Mucosa of rectum (tissue), 2 donors: ENCODE data around the gene PZP.

Experiments
- H3K27ac ChIP-seq, 2 donors: one replicate each; pipeline ENCODE4 v1.7.0; 2013; ENCODE audit warnings: inconsistent platforms in 2 of 2, low read depth in 2 of 2, low read length in 2 of 2
- H3K27me3 ChIP-seq, 2 donors: one replicate each; pipeline ENCODE4 v1.7.0; 2013; ENCODE audit warnings: low read length in 2 of 2; ENCODE audit not compliant: control insufficient read depth in 2 of 2, insufficient read depth in 2 of 2
- H3K36me3 ChIP-seq, 2 donors: one replicate each; pipeline ENCODE4 v1.7.0; 2013; ENCODE audit warnings: low read length in 2 of 2; ENCODE audit not compliant: control insufficient read depth in 2 of 2, insufficient read depth in 2 of 2
- H3K4me1 ChIP-seq, 2 donors: one replicate each; pipeline ENCODE4 v1.7.0; 2013; ENCODE audit warnings: low read length in 2 of 2, mild to moderate bottlenecking in 1 of 2; ENCODE audit not compliant: control insufficient read depth in 2 of 2, insufficient read depth in 2 of 2
- H3K4me3 ChIP-seq, 2 donors: one replicate each; pipeline ENCODE4 v1.7.0; 2013; ENCODE audit warnings: low read length in 2 of 2
- H3K9ac ChIP-seq, 2 donors: one replicate each; pipeline ENCODE4 v1.7.0; 2013; ENCODE audit warnings: low read length in 2 of 2, low read depth in 1 of 2, mild to moderate bottlenecking in 1 of 2
- H3K9me3 ChIP-seq, 2 donors: one replicate each; pipeline ENCODE4 v1.7.0; 2013; ENCODE audit warnings: low read length in 2 of 2; ENCODE audit not compliant: control insufficient read depth in 2 of 2
- donor health status: healthy.
- donor health status: Normal muscosa, but diverticular disease.

The PZP gene

GRCh38 chr12:9106067-9106466, 102.1 kb downstream of the PZP start:
- Histone ChIP-seq H3K27ac (no peak overlapping the region), H3K4me3 (no peak overlapping the region), H3K36me3 (peaks cover 3 to 13% of the 10 kb centered on the region in 2 donors)

DNA sequence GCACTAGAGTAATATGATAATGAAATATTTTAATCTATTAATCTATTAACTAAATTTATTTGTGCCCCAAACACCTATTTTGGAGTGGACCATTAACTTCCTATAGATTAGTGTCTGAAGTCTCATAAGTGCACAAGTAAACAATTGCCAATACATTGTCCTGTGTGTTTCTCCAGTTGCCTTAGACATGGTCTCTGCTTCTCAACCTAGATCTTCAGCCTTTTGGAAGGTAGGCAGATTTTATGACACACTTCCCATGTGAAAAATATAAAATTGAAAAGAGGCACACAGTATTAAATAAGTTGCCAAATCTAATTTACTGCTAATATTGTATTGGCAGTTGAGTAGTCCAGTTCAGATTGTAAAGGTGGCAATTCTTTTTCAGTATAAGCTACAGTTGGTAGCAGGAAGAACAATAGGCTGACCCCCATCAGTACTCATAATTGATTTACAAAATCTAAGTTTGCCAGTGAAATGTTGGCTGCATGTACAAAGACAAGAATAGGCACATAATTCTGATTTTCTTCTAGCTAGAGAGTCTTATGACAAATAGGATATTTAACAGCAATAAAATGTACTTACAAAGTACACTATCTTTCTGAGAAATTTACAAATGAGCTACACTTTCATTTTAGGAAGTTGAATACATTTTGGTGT, 103.3 kb downstream of the PZP start:
- Histone ChIP-seq H3K9me3 (no peaks in the 10 kb centered on the region), H3K4me1 (no peaks in the 10 kb centered on the region), H3K9ac (no peak overlapping the region), H3K36me3 (peaks cover 2 to 13% of the 10 kb centered on the region in 2 donors), H3K27ac (no peak overlapping the region), H3K4me3 (no peak overlapping the region), H3K27me3 (no peaks in the 10 kb centered on the region)

More at GRCh38 chr12:9106067-9106466, 102.1 kb downstream of the PZP start:
- Histone ChIP-seq H3K9ac (no peak overlapping the region), H3K27me3 (no peaks in the 10 kb centered on the region), H3K4me1 (no peaks in the 10 kb centered on the region), H3K9me3 (no peaks in the 10 kb centered on the region)

DNA sequence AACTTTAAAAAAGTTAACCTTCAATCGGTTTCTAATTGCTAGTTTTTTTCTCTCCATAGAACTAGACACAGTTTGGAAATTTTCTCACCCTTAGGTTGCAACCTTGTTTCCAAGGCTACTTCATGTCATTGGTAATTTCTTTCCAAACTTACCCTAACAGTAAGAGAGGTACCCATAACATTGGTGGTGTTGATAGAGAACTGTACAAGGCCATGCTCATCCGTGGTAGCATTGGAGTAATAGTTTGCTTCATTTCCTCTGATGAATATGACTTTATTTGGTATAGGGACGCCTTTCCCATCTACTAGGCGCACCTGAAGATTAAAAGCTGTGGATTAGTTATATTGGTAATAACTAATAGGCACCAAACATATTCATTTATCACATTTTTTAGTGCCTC, 104.1 kb downstream of the PZP start:
- H3K9ac ChIP-seq, result no peak overlapping the region
- no peak overlapping the region for H3K4me3 ChIP-seq
- peaks cover 0 to 15% of the 10 kb centered on the region in 2 donors for H3K36me3 ChIP-seq

GRCh38 chr12:9103050-9103849, 104.9 kb downstream of the PZP start:
- H3K27ac ChIP-seq, result no peak overlapping the region
- H3K9me3 ChIP-seq, result no peaks in the 10 kb centered on the region
- no peaks in the 10 kb centered on the region for H3K4me1 ChIP-seq
- peaks cover 3 to 10% of the 10 kb centered on the region in 2 donors for H3K36me3 ChIP-seq
- H3K4me3 ChIP-seq, result no peak overlapping the region
- H3K27me3 ChIP-seq, result no peaks in the 10 kb centered on the region
- no peak overlapping the region for H3K9ac ChIP-seq

More for the DNA sequence above, 104.1 kb downstream of the PZP start:
- Histone ChIP-seq H3K27me3 (no peaks in the 10 kb centered on the region), H3K27ac (no peak overlapping the region), H3K4me1 (no peaks in the 10 kb centered on the region), H3K9me3 (no peaks in the 10 kb centered on the region)

DNA sequence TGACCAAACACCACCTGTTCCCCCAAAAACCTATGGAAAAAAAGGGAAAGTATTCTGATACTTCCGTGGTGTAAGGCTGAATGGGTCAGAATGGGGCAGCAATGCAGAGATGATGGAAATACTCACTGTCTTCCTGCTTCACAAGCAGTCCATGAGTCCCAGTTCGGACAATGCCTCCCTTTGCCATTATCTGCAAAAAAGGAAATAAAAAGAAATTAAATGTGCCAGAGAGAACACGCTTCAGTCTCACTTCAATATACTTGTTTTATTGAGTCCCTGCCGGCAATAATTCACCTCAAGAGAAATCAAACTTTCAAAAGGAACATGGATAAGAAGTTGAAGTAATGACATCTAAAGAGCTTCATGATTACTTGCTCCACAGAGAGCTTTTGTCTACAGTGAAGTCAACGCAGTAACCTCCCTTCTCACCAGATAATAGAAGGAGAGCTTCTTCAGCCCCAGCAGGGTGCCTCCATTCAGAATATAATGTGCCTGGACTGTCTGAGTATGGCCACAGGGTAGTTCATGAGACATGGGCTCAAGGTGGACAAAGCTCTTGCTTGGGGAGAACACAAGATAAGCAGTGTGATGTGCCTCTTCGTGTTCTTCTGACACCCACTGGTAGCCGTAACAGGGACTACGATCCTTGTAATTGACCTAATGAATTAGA, 107.0 kb downstream of the PZP start:
- Histone ChIP-seq H3K4me3 (no peak overlapping the region), H3K9ac (no peak overlapping the region), H3K27me3 (no peaks in the 10 kb centered on the region), H3K27ac (no peak overlapping the region), H3K36me3 (peaks cover 8 to 10% of the 10 kb centered on the region in 2 donors), H3K4me1 (no peaks in the 10 kb centered on the region), H3K9me3 (no peaks in the 10 kb centered on the region)

GRCh38 chr12:9099552-9100190, 108.5 kb downstream of the PZP start:
- no peak overlapping the region for H3K27ac ChIP-seq
- no peaks in the 10 kb centered on the region for H3K9me3 ChIP-seq
- H3K27me3 ChIP-seq, result no peaks in the 10 kb centered on the region
- no peak overlapping the region for H3K4me3 ChIP-seq
- no peaks in the 10 kb centered on the region for H3K4me1 ChIP-seq
- H3K36me3 ChIP-seq, result peaks cover 8 to 10% of the 10 kb centered on the region in 2 donors
- H3K9ac ChIP-seq, result no peak overlapping the region
